Right lobe of liver (tissue), 6 donors: ENCODE results near the gene SURF4. TPM values are rescaled to one million over a fixed set of nuclear protein-coding genes. Genes with fewer than 3 reads are reported as not detected.
"Not testable (repeated sequence)": the region's sequence is repeated elsewhere in the genome, so short reads cannot be mapped to it uniquely, and the experiment has no call there.

Experiments
- ATAC-seq, 4 donors: fragments of 200-7000 bp; cut with Tn5 transposase; one replicate each; pipeline ENCODE4 v1.9.1; 2020; ENCODE audit warnings: mild to moderate bottlenecking in 4 of 4, moderate library complexity in 4 of 4
- DNase-seq, 3 donors: peaks; one replicate each; pipeline ENCODE4 v3.0.0-alpha.2; 2020
- H3K27ac ChIP-seq, 3 donors: fragments of 200-600 bp; one replicate each; pipeline ENCODE4 v1.8.0; 2022
- H3K27me3 ChIP-seq, 2 donors: fragments of 200-600 bp; one replicate each; pipeline ENCODE4 v1.8.0; 2022
- H3K36me3 ChIP-seq, 4 donors: fragments of 200-600 bp; sonication (generic) in 1 of 4; one replicate each; pipeline versions ENCODE4 v1.5.1 to v1.8.0; 2017 to 2022; ENCODE audit warnings: control low read depth in 1 of 4
- H3K4me1 ChIP-seq, 4 donors: fragments of 200-600 bp; sonication (generic) in 1 of 4; one replicate each; pipeline versions ENCODE4 v1.5.1 to v1.8.0; 2017 to 2022; ENCODE audit warnings: control low read depth in 1 of 4
- H3K4me3 ChIP-seq, 3 donors: fragments of 200-600 bp; one replicate each; pipeline ENCODE4 v1.8.0; 2022
- H3K9me3 ChIP-seq, 4 donors: fragments of 200-600 bp; sonication (generic) in 1 of 4; one replicate each; pipeline versions ENCODE4 v1.5.1 to v1.8.0; 2017 to 2022; ENCODE audit warnings: control low read depth in 1 of 4
- CTCF ChIP-seq, 4 donors: fragments of 200-600 bp in 3 of 4; fragments of 450-650 bp in 1 of 4; IDR thresholded peaks; one replicate each; pipeline versions ENCODE4 v1.5.1 to v1.8.0; 2016 to 2022; ENCODE audit warnings: antibody characterized with exemption in 4 of 4, mild to moderate bottlenecking in 2 of 4
- POLR2A ChIP-seq: fragments of 450-650 bp; IDR thresholded peaks from one replicate; pipeline ENCODE4 v1.6.1; 2017; ENCODE audit warnings: antibody characterized with exemption, mild to moderate bottlenecking
- WGBS: methylation state at CpG from one replicate; pipeline ENCODE4 v1.1.6; 2018; ENCODE audit warnings: low coverage, low lambda C conversion rate; ENCODE audit not compliant: insufficient coverage; ENCODE audit errors: missing lambda C conversion rate; 5-methylcytosine and 5-hydroxymethylcytosine counted together
- intact Hi-C, 2 donors: fragments of 100-400 bp; cut with DNase I; formaldehyde crosslinking; loops; one replicate each; pipeline versions ENCODE4 v1.11.2 to v1.14.1; 2022
- total RNA-seq, 6 experiments: library from RNA; depleted of rRNA in 2 of 6; stranded (reverse); fragments of >200 nt in 2 of 6; fragmentation: NEBNext Ultra II Directional in 3 of 6; extraction: Animal tissue kit (Norgen Biotek cat#: 25700) in 3 of 6; gene quantifications; one replicate each; pipeline versions ENCODE4 v1.1.0 to v1.2.4, GENCODE V29; 2016 to 2023
- donor health status: DM: no; HTN: yes; CAD: no.
- donor health status: DM: no; HTN: no; CAD: no.
- donor health status: DM: no; HTN: no; CAD: no.
- donor health status: DM: no; HTN: yes; CAD: no.
- donor health status: DM: no; HTN: yes; CAD: no.

SURF4 gene
- total RNA-seq, 6 experiments from 2014 or later, result 181 to 243 (median 213) TPM

GRCh38 chr9:133335924-133336811 is 39.7 kb downstream of the SURF4 start, which contains the start of gene SURF6:
TSS of gene SURF6 (minus strand) at chr9:133336188. CDS start at chr9:133336132, 56 bp downstream.
- Histone ChIP-seq H3K9me3 (no peaks in the 10 kb centered on the region), H3K27me3 (no peaks in the 10 kb centered on the region), H3K36me3 (peaks cover 3 to 40% (median 22%) of the 10 kb centered on the region in 4 donors), H3K4me1 (peaks cover 0 to 12% (median 4%) of the 10 kb centered on the region in 4 donors), H3K27ac (peak within 1 kb of the TSS in 2 of 3 donors; percentile 24 to 63), H3K4me3 (peak within 1 kb of the TSS; percentile 61 to 94 (median 66))
- WGBS, result 7% methylated on average over 14 of the region's 70 CpGs
- no peak for TF ChIP-seq CTCF (IDR thresholded peaks at IDR 0.05)
- peak; percentile 63 for TF ChIP-seq POLR2A
- ATAC-seq (peak; percentile 95 to 98 (median 97)), DNase-seq (peak; percentile 94)
- intact Hi-C loops, result loop anchor here in 1 of 2 donors (10.0 kb wide), 1 partner anchor 49 kb away; no protein-coding TSS in a partner anchor

GRCh38 chr9:133334888-133335287 is 41.0 kb downstream of the SURF4 start:
- not testable (repeated sequence) for ATAC-seq, H3K27me3 ChIP-seq, H3K27ac ChIP-seq, H3K9me3 ChIP-seq
- Histone ChIP-seq H3K4me3 (peak overlapping the region; percentile 61 to 94 (median 66)), H3K36me3 (peaks cover 3 to 41% (median 23%) of the 10 kb centered on the region in 4 donors), H3K4me1 (peaks cover 0 to 12% (median 4%) of the 10 kb centered on the region in 4 donors)
- intact Hi-C loops, result loop anchor here in 1 of 2 donors (10.0 kb wide), 1 partner anchor 50 kb away; no protein-coding TSS in a partner anchor
- 65% methylated on average over 11 of the region's 11 CpGs for WGBS
- DNase-seq, result peak in 1 of 3 donors; percentile 12

DNA sequence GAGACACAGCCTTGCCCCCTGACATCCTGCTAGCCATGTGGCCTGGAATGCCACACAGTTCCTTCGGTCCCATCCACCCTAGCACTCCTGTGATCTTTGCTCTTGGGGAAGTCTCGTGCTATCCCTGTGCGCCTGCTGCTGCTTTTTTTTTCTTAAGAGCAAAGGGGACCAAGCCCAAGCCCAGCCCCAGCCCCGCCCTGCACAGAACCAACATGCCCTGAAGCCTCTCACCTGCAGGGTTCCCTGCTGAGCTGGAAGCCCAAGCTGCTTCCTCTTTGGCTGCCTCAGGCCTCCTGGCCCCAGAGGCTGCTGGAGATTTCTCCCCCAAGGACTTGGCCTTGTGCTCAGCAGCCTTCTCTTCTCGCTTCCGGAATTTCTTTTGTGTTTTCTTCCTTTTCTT is 41.7 kb downstream of the SURF4 start:
- no peak overlapping the region for H3K27ac ChIP-seq
- peak in 1 of 3 donors; percentile 28 for DNase-seq
- TF ChIP-seq CTCF (IDR thresholded peaks at IDR 0.05) (no peak), POLR2A (no peak)
- H3K9me3 ChIP-seq, result no peaks in the 10 kb centered on the region
- WGBS, result 97% methylated on average over 3 of the region's 6 CpGs
- H3K36me3 ChIP-seq, result peaks cover 3 to 45% (median 23%) of the 10 kb centered on the region in 4 donors
- H3K4me3 ChIP-seq, result no peak overlapping the region
- H3K4me1 ChIP-seq, result peaks cover 0 to 12% (median 4%) of the 10 kb centered on the region in 4 donors
- no peak for ATAC-seq
- H3K27me3 ChIP-seq, result no peaks in the 10 kb centered on the region
- intact Hi-C loops, result loop anchor here in 1 of 2 donors (10.0 kb wide), 1 partner anchor 51 kb away; no protein-coding TSS in a partner anchor

DNA sequence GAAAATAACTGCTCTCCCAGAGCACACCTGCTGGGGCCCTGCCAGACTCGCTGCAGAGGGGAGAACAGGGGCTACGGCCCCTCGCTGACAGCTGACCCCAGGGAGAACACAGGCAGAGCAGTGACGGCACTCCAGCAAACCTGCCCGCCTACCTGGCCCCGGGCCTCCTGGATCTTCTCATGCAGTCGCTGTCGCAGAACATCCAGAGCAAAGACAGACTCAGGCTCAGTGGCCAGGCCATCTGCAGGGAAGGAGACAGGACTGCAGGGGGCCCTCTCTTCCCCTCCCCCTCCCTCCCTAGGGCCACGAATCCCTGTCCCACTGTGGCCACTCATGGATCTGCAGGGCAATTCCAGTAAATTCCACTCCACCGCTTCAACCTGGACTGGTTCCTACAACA is 42.3 kb downstream of the SURF4 start:
- DNase-seq (peak in 1 of 3 donors; percentile 36), ATAC-seq (no peak)
- Histone ChIP-seq H3K27ac (no peak overlapping the region), H3K4me3 (no peak overlapping the region), H3K9me3 (no peaks in the 10 kb centered on the region), H3K36me3 (peaks cover 3 to 45% (median 23%) of the 10 kb centered on the region in 4 donors), H3K27me3 (no peaks in the 10 kb centered on the region), H3K4me1 (peaks cover 0 to 12% (median 4%) of the 10 kb centered on the region in 4 donors)
- WGBS, result 100% methylated on average over 2 of the region's 10 CpGs
- TF ChIP-seq CTCF (IDR thresholded peaks at IDR 0.05) (no peak), POLR2A (no peak)
- intact Hi-C loops, result loop anchor here in 1 of 2 donors (10.0 kb wide), 1 partner anchor 51 kb away; no protein-coding TSS in a partner anchor
